ENCODE results near the gene PRDM16. TPM values are rescaled to one million over a fixed set of nuclear protein-coding genes. Genes with fewer than 3 reads are reported as not detected.
"Not testable (repeated sequence)": the region's sequence is repeated elsewhere in the genome, so short reads cannot be mapped to it uniquely, and the experiment has no call there.

The PRDM16 gene
- total RNA-seq, 1 experiment from 2014 or later: not detected

DNA sequence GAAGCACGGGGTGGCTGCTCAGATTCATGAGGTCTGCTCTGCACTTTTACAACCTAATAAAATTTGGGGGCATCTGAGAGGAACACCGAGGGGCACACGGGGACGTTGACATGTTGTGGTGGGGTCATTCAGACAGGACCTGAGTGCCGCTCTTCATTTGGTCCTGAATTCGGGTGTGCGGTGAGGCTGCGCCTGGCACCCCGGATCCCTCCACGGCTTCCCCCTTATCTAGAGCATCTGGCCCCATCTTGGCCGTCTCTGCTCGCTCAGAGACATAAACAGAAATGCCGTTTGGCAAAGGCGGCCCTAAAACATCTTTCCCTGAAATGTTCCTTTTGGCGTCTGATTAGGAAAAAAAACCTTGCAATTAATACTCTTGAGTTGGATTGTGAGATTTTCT lies 157.2 kb downstream of the PRDM16 start:
- no peak for DNase-seq (ENCODE audit: low spot score)

DNA sequence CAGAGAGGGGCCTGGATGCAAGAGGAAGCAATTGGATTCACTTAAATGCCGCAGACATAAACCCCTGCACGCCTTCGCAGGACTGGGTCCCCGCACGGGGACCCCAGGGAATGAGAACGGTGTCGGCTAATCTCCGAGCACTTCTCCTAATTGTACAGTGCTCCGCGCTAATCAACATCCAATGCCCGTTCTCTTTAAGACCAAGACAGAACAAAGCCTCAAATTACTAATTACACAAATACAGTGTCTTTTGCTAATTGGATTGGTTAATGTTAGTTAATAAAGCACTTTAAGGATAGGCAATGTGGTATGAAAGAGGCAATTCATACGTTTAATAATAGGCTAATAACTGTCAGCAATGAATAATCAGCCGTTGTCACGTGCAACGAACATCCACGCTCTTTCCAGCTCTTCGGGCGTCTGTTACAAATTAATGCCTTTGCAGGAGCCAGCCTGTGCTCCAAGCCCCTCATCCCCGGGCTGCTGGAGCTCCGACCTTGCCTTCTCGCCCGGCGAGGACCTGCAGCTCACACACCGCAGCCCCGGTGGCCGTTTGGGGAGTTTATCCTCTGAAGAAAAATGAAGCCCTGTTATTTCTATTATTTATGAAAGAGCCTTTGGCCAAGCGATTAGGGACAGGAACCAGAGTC lies 157.8 kb downstream of the PRDM16 start:
- no peak for DNase-seq (ENCODE audit: low spot score)

DNA sequence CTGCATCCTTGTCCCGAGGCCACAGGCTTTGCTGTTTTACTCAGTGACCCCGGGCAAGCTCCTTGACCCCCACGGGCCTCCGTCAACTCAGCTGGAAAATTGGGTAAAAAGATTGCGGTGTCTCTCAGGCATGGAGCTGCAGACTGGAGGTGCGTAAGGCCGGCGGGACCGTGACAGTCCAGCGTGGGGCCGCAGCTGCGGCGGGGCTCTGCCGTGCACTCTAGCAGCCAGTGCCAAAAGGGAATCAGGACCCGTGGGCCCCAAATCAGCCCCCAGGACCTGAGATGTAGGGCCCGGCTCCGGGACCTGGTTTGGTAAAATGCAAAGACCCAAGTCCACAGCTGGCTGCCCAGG lies 158.3 kb downstream of the PRDM16 start:
- no peak for DNase-seq (ENCODE audit: low spot score)

GRCh38 chr1:3227893-3228292 lies 158.9 kb downstream of the PRDM16 start:
- no peak for DNase-seq (ENCODE audit: low spot score)

DNA sequence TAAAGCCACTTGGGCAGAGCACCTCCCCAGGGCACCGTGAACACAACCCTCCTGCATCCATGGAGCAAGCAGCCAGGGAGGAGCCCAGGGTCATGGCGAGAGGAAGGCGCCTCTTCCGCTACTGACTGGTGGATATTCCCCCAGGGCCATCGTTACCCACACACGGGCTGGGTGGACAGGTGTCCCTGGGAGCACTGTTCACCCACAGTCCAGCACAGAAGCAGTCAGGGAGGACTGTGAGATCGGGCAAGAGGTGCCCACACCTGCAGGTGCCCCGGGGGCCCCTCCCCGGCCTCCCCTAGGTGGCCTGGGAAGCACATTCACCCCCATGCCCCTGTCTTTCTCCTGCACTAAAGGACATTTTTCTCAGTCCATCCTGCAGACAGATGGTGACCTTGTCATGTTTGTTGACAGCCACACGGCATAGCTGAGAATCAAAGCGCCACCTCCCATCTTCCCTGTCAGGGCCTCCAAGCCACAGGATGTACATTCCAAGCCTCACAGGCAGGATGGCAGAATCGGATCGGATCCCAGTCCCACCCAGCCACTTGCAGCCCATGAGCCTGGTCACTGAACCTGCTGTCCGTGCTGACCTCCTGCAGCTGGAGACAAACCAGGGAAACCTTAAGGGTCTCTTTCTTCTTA lies 160.2 kb downstream of the PRDM16 start:
- no peak for DNase-seq (ENCODE audit: low spot score)

DNA sequence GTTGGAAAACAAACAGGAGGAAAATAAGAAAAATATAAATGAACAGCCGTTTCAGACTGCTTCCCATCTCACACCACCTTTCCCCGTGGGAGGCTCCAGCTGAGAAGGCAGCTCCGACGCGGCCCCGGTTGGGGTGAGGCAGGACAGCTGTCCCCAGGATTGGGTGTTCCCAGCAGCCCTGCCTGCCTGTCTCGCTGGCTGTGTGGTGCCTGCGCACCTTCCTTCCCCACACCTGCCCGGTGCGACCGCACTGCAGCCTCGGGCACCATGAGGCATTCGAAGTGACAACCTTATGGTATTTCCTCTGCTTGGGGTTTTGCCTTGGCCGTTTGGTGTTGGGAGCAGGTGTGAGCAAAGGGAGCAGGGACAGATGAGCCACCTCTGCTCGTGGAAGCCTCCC lies 161.6 kb downstream of the PRDM16 start:
- DNase-seq (ENCODE audit: low spot score): no peak

DNA sequence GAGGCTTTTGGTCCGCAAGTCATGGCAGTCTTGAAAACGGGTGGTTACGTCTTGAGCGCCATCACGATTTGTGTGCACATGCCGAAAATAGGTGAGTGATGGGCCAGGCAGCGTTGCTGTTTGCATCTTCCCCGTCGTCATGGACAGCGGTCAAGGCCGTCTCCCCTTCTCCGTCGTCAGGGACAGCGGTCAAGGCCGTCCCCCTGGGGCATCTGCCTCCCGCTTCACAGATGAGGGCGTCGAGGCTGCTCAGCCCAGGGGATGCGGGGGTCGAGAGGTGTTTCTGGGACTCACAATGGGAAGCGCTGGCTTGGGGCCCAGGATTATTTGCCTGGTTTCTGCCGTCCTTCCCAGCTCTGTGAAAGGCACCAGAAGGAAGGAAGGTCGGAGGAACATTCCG lies 162.2 kb downstream of the PRDM16 start:
- DNase-seq (ENCODE audit: low spot score): no peak

DNA sequence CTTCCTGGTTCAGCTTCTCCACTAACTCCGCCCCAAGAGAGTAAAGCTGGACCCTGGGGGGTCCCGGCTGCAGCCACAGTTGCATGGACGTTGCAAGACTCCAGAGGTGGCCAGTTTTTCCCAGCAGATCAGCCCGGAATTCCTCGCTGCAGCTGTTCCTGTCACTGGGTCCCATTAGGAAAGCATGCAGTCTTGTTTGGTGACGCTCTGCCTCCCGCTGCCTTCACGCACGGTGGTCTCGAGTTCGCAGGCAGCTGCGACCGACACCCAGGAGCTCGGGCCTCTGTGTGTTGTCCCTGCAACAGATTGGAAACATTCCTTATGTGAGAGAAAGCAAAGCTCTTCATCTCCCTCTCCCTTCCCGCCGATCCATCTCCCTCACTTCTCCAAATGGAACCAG lies 162.8 kb downstream of the PRDM16 start:
- no peak for DNase-seq (ENCODE audit: low spot score)

- DNase-seq (ENCODE audit: low spot score): no peak
These were observed 164.0 kb downstream of the PRDM16 start for GRCh38 chr1:3233031-3233430.

GRCh38 chr1:3233551-3233950 lies 164.5 kb downstream of the PRDM16 start:
- no peak for DNase-seq (ENCODE audit: low spot score)

DNA sequence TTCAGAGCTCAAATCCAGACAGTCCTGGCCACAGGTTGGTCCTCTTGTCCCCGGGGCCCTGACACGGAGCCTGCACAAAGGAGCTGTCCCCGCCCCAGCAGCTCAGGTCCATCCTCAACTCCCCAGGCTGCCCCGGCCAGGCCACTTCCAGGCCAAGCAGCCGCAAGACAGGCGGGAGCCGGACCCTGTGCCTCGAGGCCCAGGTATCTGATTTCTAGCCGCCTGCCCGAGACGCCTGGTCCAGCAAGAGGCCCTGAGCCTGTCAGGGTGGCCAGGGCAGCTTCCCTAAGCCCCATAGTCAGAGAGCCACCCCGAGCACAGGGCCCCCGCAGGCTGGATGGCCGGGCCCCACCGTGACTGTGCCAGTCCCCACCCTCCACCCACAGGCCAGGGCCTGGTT lies 165.3 kb downstream of the PRDM16 start:
- no peak for DNase-seq (ENCODE audit: low spot score)

GRCh38 chr1:3234956-3235355 lies 166.0 kb downstream of the PRDM16 start:
- no peak for DNase-seq (ENCODE audit: low spot score)

GRCh38 chr1:3235496-3235895 lies 166.5 kb downstream of the PRDM16 start:
- DNase-seq (ENCODE audit: low spot score): no peak

DNA sequence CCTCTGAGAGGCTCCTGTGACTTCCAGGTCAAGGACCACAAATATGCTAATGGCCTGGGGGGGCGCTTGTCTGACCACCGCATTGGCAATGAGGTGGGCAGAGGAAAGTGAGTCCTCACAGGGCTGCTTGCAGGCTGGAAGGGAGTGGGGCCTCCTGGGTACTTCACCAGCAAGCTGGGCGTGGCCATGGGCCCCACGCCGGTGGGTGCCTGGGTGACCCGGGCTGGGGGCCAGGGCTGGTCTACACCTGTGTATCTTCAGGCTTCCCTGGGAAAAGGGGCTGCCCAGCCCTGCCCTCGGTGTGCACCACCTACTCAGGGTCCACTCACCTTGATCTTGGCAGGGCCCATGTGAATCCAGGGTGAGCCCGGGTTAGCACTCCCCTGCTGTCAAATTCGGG lies 167.4 kb downstream of the PRDM16 start:
- DNase-seq (ENCODE audit: low spot score): no peak

DNA sequence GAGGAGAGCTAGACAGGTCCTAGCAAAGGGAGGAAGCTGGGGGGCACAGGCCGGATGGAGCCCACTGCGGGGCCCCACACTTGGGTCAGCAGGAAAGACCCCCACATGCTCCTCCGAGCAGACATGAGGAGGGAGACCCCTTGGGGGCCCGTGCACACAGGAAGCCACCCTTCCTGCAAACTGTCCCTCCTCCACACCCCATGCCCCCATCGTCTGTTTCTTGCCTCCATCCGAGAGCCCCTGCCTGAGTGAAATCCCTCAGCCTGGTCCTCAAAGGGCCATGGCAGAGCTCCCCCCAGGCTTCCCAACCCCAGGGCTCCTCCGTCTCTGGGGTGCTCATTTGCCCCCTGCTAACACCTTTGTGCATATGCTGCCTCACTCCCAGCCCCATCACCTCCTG lies 168.0 kb downstream of the PRDM16 start:
- no peak for DNase-seq (ENCODE audit: low spot score)

GRCh38 chr1:3237570-3237969 lies 168.6 kb downstream of the PRDM16 start:
- DNase-seq (ENCODE audit: low spot score): no peak

GRCh38 chr1:3237994-3238702 lies 169.1 kb downstream of the PRDM16 start:
- no peak for DNase-seq (ENCODE audit: low spot score)

- no peak for DNase-seq (ENCODE audit: low spot score)
These were observed 169.8 kb downstream of the PRDM16 start for GRCh38 chr1:3238703-3239278.

GRCh38 chr1:3239991-3240390 lies 171.0 kb downstream of the PRDM16 start:
- not testable (repeated sequence) for DNase-seq (ENCODE audit: low spot score)

DNA sequence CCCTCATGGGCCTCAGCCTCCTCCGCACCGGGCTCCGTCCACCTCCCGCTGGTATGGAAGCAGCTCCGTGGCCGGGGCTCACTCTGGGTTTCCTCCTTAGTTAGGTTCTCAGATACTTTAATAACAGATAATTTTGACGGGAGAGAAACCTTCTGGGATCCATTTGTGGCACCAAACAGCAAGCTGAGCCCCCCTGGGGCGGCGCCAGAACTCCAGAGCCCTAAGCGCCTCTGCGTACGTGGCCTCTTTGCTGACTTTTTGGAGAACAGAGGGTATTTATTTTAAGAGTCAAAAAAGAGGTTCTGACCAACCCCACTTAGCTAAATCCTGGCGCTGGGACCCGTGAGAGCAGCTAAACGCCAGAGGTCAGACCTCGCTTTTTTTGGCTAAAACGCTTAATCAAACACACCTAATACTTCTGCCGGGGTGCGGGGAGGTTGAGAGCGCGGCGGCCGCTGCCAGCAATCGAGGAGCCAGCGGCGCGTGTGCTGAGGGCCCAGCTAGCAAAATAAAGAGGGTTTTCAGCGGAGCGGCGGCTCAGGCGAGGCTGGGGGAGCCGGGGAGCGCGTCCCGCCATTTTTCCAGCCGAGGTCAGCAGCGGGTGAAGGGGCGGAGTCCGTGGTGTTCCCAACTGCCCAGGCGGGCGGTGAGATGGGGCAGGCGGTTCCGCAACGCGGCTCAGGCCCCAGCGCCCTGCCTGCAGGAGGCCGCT lies 171.7 kb downstream of the PRDM16 start:
- DNase-seq (ENCODE audit: low spot score): no peak

DNA sequence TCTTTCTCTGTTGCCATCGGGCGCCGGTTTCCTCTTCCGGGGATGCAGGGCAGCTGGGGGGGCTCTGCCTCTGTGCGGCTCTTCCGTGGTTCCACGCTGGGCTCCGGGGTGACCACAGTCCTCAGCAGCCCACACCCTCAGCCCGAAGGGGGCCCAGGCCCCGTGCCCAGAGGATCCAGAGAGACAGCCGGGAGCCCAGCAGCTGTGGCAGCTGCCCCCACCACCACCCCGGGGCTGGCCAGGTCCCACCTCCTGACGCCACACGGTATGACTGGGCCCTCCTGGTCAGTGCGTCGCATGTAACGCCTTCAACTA lies 172.2 kb downstream of the PRDM16 start:
- DNase-seq (ENCODE audit: low spot score): no peak

DNA sequence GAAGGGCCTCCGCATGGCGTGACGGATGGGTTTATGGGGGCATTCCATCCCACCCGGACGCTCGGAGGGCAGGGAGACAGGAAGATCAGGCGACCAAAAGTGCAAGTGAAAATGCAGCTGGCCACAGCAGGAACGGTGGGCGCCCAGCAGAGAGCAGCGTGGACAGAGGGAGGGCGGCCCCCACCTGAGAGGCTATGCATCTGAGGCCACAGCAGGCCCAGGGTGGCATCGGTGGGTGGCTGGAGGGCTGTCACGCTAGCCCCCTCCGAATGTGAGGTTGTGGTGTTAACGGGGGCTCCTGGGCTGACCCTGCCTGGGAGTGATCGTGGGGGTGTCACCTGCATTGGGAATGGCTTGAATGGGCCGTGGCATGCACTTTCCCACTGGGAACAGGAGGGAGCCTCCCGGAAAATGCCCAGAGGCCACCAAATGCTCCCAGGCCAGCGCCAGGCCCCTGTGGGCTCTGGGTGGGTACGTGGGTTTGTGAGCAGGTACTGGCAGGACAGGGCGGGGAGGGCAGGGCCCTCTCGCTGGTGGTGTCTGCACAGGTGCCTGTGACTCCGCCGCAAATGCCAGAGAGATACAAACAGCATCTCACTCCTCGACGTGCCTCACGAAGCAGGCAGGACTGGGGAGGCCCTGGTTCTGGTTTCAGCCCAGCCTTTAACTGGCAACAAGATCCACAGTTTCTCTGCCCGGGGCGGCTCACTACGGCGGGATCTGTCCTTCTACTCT lies 172.8 kb downstream of the PRDM16 start:
- no peak for DNase-seq (ENCODE audit: low spot score)

Data from HT-29 (cell line).